NK-92 (cell line): ENCODE measurements around the gene VGLL2.
"Not testable (repeated sequence)": the region's sequence is repeated elsewhere in the genome, so short reads cannot be mapped to it uniquely, and the experiment has no call there.

Experiments
- DNase-seq: peaks from one replicate; lab custom pipeline; 2025; ENCODE audit not compliant: unreplicated experiment; lab: John Stamatoyannopoulos, UW

Gene VGLL2

GRCh38 chr6:117265410-117266256 is at the start of gene VGLL2:
VGLL2 (plus strand) TSS chr6:117265558; CDS start chr6:117265764, 206 bp downstream.
- no peak for DNase-seq

GRCh38 chr6:117222861-117223260 is 42.5 kb upstream of the VGLL2 start:
- DNase-seq: no peak

- no peak for DNase-seq
Measured at GRCh38 chr6:117226778-117227177, 38.6 kb upstream of the VGLL2 start.

- no peak for DNase-seq
Measured at GRCh38 chr6:117227245-117227962, 38.0 kb upstream of the VGLL2 start.

GRCh38 chr6:117228202-117228601 is 37.2 kb upstream of the VGLL2 start:
- DNase-seq: no peak

GRCh38 chr6:117229870-117230269 is 35.5 kb upstream of the VGLL2 start:
- no peak for DNase-seq

GRCh38 chr6:117231466-117231865 is 33.9 kb upstream of the VGLL2 start:
- DNase-seq: no peak

GRCh38 chr6:117232196-117232595 is 33.2 kb upstream of the VGLL2 start:
- DNase-seq: no peak

- no peak for DNase-seq
Measured at GRCh38 chr6:117233145-117233544, 32.2 kb upstream of the VGLL2 start.

GRCh38 chr6:117237561-117237960 is 27.8 kb upstream of the VGLL2 start:
- no peak for DNase-seq

- DNase-seq: not testable (repeated sequence)
Measured at GRCh38 chr6:117244571-117244970, 20.8 kb upstream of the VGLL2 start.

GRCh38 chr6:117244979-117245378 is 20.4 kb upstream of the VGLL2 start:
- not testable (repeated sequence) for DNase-seq

GRCh38 chr6:117253785-117254184 is 11.6 kb upstream of the VGLL2 start:
- no peak for DNase-seq

GRCh38 chr6:117262799-117263198 is 2.6 kb upstream of the VGLL2 start:
- no peak for DNase-seq

GRCh38 chr6:117263353-117263927 is 1.9 kb upstream of the VGLL2 start:
- no peak for DNase-seq

GRCh38 chr6:117264369-117264691 is 1.0 kb upstream of the VGLL2 start:
- DNase-seq: no peak

GRCh38 chr6:117264692-117265409 is 507 bp upstream of the VGLL2 start:
- no peak for DNase-seq

- DNase-seq: no peak
Measured at GRCh38 chr6:117266257-117267053, 1.1 kb downstream of the VGLL2 start.

GRCh38 chr6:117267054-117267347 is 1.6 kb downstream of the VGLL2 start:
- no peak for DNase-seq

- DNase-seq: no peak
Measured at GRCh38 chr6:117267766-117268534, 2.6 kb downstream of the VGLL2 start.
